OCI-LY3 (cell line): ENCODE data around the gene RNFT2.
"Not testable (repeated sequence)": the region's sequence is repeated elsewhere in the genome, so short reads cannot be mapped to it uniquely, and the experiment has no call there.

ENCODE experiments used
- H2AFZ ChIP-seq: fragments of 200-600, 300-600 bp; shearing (Covaris generic); 2 replicates; pipeline ENCODE4 v1.6.0; 2014; ENCODE audit warnings: antibody characterized with exemption, low read depth, low read length
- H3K27ac ChIP-seq: fragments of 200-600, 300-600 bp; sonication (generic); 2 replicates; pipeline ENCODE4 v1.5.1; 2014; ENCODE audit warnings: mild to moderate bottlenecking, low read length, moderate library complexity, mixed read lengths
- H3K27me3 ChIP-seq: fragments of 200-600, 300-600 bp; sonication (generic); 2 replicates; pipeline ENCODE4 v1.6.1; 2014; ENCODE audit warnings: low read depth, low read length, mixed read lengths
- H3K36me3 ChIP-seq: fragments of 200-600, 300-600 bp; sonication (generic); replicated peaks from 2 replicates; pipeline ENCODE3; 2014; ENCODE audit warnings: low read depth, low read length, mixed read lengths
- H3K4me1 ChIP-seq: fragments of 300-600, 200-600 bp; sonication (generic); 2 replicates; pipeline ENCODE4 v1.6.1; 2014; ENCODE audit warnings: low read length, mixed read lengths
- H3K4me2 ChIP-seq: fragments of 200-600, 300-600 bp; sonication (generic); 2 replicates; pipeline ENCODE4 v1.6.1; 2014; ENCODE audit warnings: low read length, mixed read lengths
- H3K4me3 ChIP-seq: fragments of 300-600, 200-600 bp; sonication (generic); 2 replicates; pipeline ENCODE4 v1.5.1; 2014; ENCODE audit warnings: antibody characterized with exemption, mild to moderate bottlenecking, low read length, moderate library complexity
- H3K79me2 ChIP-seq: fragments of 300-600, 200-600 bp; shearing (Covaris generic); 2 replicates; pipeline ENCODE4 v1.6.1; 2014; ENCODE audit warnings: mild to moderate bottlenecking, low read length, mixed read lengths
- H3K9ac ChIP-seq: fragments of 300-600, 200-600 bp; shearing (Covaris generic); 2 replicates; pipeline ENCODE4 v1.6.0; 2014; ENCODE audit warnings: mild to moderate bottlenecking, low read length, moderate library complexity
- H3K9me3 ChIP-seq: fragments of 200-600, 300-600 bp; shearing (Covaris generic); 2 replicates; pipeline ENCODE4 v1.6.1; 2014; ENCODE audit warnings: low read length, mixed read lengths; ENCODE audit not compliant: insufficient read depth
- H4K20me1 ChIP-seq: fragments of 200-600, 300-600 bp; sonication (generic); 2 replicates; pipeline ENCODE4 v1.6.1; 2016; ENCODE audit warnings: low read length, mixed read lengths; ENCODE audit not compliant: insufficient read depth
- CTCF ChIP-seq: fragments of 200-600, 300-600 bp; sonication (generic); IDR thresholded peaks from 2 replicates; pipeline ENCODE4 v1.5.1; 2014; ENCODE audit warnings: antibody characterized with exemption, low read length, low read depth
- EZH2phosphoT487 ChIP-seq: fragments of 200-600 bp; shearing (Covaris generic); IDR thresholded peaks from 2 replicates; pipeline ENCODE4 v1.6.1; 2018; ENCODE audit warnings: antibody characterized with exemption, mixed run types, low read depth

RNFT2 gene

GRCh38 chr12:116744766-116745165, 6.7 kb downstream of the RNFT2 start:
- H3K4me1 ChIP-seq, result no peaks in the 10 kb centered on the region
- H3K4me3 ChIP-seq, result no peak overlapping the region
- no peaks in the 10 kb centered on the region for H4K20me1 ChIP-seq
- H3K9ac ChIP-seq, result no peak overlapping the region
- no peak overlapping the region for H3K27ac ChIP-seq
- H3K27me3 ChIP-seq, result no peaks in the 10 kb centered on the region
- no peaks in the 10 kb centered on the region for H3K36me3 ChIP-seq
- H3K9me3 ChIP-seq, result no peaks in the 10 kb centered on the region
- no peak overlapping the region for H3K4me2 ChIP-seq
- TF ChIP-seq EZH2phosphoT487 (no peak), CTCF (no peak)
- no peak overlapping the region for H2AFZ ChIP-seq
- no peaks in the 10 kb centered on the region for H3K79me2 ChIP-seq

- peaks cover 4% of the 10 kb centered on the region for H3K36me3 ChIP-seq
- H3K9me3 ChIP-seq, result no peaks in the 10 kb centered on the region
- no peaks in the 10 kb centered on the region for H3K27me3 ChIP-seq
- no peak overlapping the region for H2AFZ ChIP-seq
- H3K4me2 ChIP-seq, result no peak overlapping the region
- no peaks in the 10 kb centered on the region for H3K79me2 ChIP-seq
- no peak overlapping the region for H3K4me3 ChIP-seq
- TF ChIP-seq EZH2phosphoT487 (no peak), CTCF (no peak)
- H4K20me1 ChIP-seq, result no peaks in the 10 kb centered on the region
- H3K9ac ChIP-seq, result no peak overlapping the region
- H3K27ac ChIP-seq, result no peak overlapping the region
- no peaks in the 10 kb centered on the region for H3K4me1 ChIP-seq
Measured at GRCh38 chr12:116745554-116745953, 7.4 kb downstream of the RNFT2 start.

- Histone ChIP-seq H4K20me1 (no peaks in the 10 kb centered on the region), H2AFZ (no peak overlapping the region), H3K4me2 (no peak overlapping the region), H3K4me1 (no peaks in the 10 kb centered on the region), H3K4me3 (no peak overlapping the region), H3K36me3 (peaks cover 4% of the 10 kb centered on the region), H3K79me2 (no peaks in the 10 kb centered on the region), H3K27me3 (no peaks in the 10 kb centered on the region), H3K9me3 (no peaks in the 10 kb centered on the region), H3K9ac (no peak overlapping the region), H3K27ac (no peak overlapping the region)
- no peak for TF ChIP-seq CTCF
- TF ChIP-seq EZH2phosphoT487, result no peak
Measured at GRCh38 chr12:116749884-116750283, 11.8 kb downstream of the RNFT2 start.

GRCh38 chr12:116750298-116750697, 12.2 kb downstream of the RNFT2 start:
- no peaks in the 10 kb centered on the region for H3K27me3 ChIP-seq
- H3K4me1 ChIP-seq, result no peaks in the 10 kb centered on the region
- H2AFZ ChIP-seq, result no peak overlapping the region
- no peak overlapping the region for H3K4me3 ChIP-seq
- no peak overlapping the region for H3K27ac ChIP-seq
- no peaks in the 10 kb centered on the region for H4K20me1 ChIP-seq
- H3K36me3 ChIP-seq, result peaks cover 4% of the 10 kb centered on the region
- no peaks in the 10 kb centered on the region for H3K79me2 ChIP-seq
- no peak overlapping the region for H3K9ac ChIP-seq
- TF ChIP-seq EZH2phosphoT487, result no peak
- TF ChIP-seq CTCF, result no peak
- no peaks in the 10 kb centered on the region for H3K9me3 ChIP-seq
- no peak overlapping the region for H3K4me2 ChIP-seq

- not testable (repeated sequence) for H3K4me2 ChIP-seq, H3K36me3 ChIP-seq, H3K4me1 ChIP-seq, H3K9ac ChIP-seq, H3K4me3 ChIP-seq, H3K79me2 ChIP-seq, H4K20me1 ChIP-seq, H2AFZ ChIP-seq, H3K27ac ChIP-seq, H3K27me3 ChIP-seq, H3K9me3 ChIP-seq
Measured at GRCh38 chr12:116754097-116754496, 16.0 kb downstream of the RNFT2 start.

- not testable (repeated sequence) for H3K9ac ChIP-seq, H3K9me3 ChIP-seq, H3K79me2 ChIP-seq, H2AFZ ChIP-seq, H3K36me3 ChIP-seq, H3K27me3 ChIP-seq, H3K4me1 ChIP-seq, H4K20me1 ChIP-seq, H3K27ac ChIP-seq, H3K4me3 ChIP-seq, H3K4me2 ChIP-seq
Measured at GRCh38 chr12:116754783-116755182, 16.7 kb downstream of the RNFT2 start.
